ENCODE results near the gene EPB41L4A.

- TF ChIP-seq POLR2A (IDR thresholded peaks at IDR 0.05): no peak
- TF ChIP-seq, protein P1, sequence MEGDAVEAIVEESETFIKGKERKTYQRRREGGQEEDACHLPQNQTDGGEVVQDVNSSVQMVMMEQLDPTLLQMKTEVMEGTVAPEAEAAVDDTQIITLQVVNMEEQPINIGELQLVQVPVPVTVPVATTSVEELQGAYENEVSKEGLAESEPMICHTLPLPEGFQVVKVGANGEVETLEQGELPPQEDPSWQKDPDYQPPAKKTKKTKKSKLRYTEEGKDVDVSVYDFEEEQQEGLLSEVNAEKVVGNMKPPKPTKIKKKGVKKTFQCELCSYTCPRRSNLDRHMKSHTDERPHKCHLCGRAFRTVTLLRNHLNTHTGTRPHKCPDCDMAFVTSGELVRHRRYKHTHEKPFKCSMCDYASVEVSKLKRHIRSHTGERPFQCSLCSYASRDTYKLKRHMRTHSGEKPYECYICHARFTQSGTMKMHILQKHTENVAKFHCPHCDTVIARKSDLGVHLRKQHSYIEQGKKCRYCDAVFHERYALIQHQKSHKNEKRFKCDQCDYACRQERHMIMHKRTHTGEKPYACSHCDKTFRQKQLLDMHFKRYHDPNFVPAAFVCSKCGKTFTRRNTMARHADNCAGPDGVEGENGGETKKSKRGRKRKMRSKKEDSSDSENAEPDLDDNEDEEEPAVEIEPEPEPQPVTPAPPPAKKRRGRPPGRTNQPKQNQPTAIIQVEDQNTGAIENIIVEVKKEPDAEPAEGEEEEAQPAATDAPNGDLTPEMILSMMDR (IDR thresholded peaks at IDR 0.05): no peak
Measured at GRCh38 chr5:112348387-112348786, 70.7 kb downstream of the EPB41L4A start.
